B cell (primary cell): ENCODE data around the gene PICK1.

Experiments used
- EZH2 ChIP-seq: IDR thresholded peaks from 2 replicates; pipeline ENCODE4 v1.6.1; 2012; ENCODE audit warnings: borderline replicate concordance, low read depth, mild to moderate bottlenecking, moderate library complexity, low read length; ENCODE audit not compliant: insufficient read depth, poor library complexity, severe bottlenecking
- TF ChIP-seq, protein P1 (sequence below): fragments of 200-600 bp; IDR thresholded peaks from one replicate; pipeline ENCODE4 v1.8.0; 2022; ENCODE audit warnings: antibody characterized with exemption, mild to moderate bottlenecking

DNA sequence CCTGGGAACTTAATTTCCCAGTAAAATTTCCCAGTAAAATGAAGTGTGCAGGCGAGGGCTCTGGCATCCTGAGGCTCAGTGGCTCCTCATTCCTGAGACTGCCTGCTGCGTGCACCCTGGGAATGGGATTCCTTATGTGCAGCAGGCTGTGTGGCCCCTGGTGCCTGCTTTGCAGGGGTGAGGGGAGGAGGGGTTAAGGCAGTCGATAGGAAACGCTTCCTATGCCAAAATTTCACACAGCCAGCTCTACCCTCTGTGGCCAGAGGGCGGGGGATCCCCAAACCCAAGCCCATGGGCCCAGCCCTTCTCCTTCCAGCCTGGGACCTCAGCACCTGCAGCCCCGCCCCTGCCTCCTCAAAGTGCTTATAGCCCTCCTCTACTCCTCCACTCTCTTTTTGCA lies 65.4 kb downstream of the PICK1 start:
- TF ChIP-seq, protein P1, sequence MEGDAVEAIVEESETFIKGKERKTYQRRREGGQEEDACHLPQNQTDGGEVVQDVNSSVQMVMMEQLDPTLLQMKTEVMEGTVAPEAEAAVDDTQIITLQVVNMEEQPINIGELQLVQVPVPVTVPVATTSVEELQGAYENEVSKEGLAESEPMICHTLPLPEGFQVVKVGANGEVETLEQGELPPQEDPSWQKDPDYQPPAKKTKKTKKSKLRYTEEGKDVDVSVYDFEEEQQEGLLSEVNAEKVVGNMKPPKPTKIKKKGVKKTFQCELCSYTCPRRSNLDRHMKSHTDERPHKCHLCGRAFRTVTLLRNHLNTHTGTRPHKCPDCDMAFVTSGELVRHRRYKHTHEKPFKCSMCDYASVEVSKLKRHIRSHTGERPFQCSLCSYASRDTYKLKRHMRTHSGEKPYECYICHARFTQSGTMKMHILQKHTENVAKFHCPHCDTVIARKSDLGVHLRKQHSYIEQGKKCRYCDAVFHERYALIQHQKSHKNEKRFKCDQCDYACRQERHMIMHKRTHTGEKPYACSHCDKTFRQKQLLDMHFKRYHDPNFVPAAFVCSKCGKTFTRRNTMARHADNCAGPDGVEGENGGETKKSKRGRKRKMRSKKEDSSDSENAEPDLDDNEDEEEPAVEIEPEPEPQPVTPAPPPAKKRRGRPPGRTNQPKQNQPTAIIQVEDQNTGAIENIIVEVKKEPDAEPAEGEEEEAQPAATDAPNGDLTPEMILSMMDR = no peak
- TF ChIP-seq EZH2 = no peak
